Inferior parietal cortex (tissue), 1 donor: ENCODE measurements around the gene SLC9A9.

Experiments
- DNase-seq: peaks from one replicate; pipeline ENCODE4 v3.0.0-alpha.2; 2016; ENCODE audit errors: extremely low spot score

SLC9A9 gene

DNA sequence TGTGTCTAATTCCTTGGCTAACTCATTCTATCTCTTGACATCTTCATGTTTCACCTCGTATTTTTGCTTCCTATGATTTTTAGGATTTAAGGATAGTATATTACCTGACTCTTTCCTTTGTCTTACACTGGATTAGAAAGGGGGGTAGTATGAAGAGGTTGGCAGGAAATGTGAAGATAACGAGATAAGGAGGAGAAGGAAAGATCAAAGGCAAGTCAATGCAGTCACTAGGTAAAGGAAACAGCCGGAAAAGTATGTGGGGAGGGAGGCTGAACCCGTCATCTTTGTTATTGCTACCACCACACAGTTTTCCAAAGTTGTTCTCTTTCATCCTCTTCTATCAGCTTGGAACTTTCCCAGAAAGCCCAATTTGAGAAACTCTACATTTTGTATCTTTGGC, 90.6 kb downstream of the SLC9A9 start:
- no peak for DNase-seq

DNA sequence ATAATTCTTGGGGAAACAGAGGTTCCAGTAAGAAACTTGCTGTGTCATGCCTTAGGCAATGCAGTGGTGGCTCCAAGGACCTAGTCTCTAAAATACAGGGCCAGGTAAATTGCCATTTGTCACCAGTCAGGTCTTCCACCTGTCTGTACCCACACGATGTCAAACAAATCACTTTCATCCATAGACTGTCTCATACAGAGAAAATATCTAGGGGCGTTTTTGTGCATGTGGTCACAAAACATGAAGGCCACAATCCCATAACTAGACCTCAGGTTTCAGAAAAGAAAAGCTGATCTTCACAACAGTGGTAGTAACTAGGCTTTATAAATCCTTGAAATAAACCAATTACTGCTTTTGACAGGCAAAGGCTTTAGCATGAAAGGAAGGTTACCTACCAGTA, 92.3 kb downstream of the SLC9A9 start:
- DNase-seq, result no peak

DNA sequence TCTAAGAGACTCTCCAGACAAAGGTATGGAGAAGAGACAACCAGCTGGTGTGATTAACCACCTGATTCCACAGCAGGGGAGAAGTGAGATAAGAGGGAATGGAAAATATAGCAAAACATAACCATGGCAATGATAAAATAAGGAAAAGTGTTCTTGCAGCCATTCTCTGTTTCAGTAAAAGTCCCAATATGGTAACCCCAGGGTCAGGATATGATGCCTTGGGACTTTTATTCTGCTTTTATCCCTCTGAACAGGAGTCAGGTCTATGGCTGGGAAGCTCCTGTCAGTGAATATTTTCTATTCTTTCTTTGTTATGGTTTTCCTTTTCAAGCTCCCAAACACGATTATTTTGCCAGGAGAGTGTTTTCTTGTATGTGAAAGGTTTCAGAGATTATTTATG, 94.2 kb downstream of the SLC9A9 start:
- DNase-seq, result no peak

DNA sequence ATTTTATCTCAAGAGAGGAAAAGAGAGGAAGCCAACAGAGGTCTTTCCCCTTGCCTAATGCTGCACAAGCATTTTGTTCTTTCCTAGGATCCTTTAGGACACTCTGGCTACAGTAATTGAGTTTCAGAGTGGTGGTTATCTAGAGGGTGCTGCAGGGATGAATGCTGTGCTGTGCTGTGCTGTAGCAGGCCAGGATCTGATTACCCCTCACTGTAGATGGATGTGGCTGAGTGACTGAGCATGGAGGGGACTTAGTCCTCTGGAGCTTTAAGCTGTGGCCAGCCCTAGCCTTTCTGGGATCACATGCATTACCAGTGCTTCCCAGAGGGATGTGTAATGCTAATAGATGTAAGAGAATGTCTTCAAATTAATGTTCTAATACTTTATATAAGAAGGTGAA, 94.8 kb downstream of the SLC9A9 start:
- DNase-seq, result no peak

DNA sequence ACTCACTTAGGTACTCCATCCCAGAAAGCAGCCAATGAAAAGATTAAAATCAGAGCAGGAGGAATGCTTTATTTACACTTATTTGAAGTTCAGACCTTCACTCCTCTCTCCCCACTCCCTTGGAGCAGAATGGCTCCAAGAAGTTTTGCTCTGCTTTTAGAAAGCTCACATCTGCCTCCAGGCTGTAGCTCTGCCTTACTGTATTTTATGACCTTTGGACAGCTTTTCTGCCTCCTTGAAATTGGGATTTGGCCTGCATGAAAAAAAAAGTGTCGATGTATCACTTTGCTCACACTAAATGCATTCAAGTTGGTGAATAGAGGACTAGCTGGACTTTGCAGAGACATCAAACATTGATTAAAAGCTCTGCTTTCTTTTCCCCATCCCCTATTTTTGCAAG, 95.3 kb downstream of the SLC9A9 start:
- no peak for DNase-seq

DNA sequence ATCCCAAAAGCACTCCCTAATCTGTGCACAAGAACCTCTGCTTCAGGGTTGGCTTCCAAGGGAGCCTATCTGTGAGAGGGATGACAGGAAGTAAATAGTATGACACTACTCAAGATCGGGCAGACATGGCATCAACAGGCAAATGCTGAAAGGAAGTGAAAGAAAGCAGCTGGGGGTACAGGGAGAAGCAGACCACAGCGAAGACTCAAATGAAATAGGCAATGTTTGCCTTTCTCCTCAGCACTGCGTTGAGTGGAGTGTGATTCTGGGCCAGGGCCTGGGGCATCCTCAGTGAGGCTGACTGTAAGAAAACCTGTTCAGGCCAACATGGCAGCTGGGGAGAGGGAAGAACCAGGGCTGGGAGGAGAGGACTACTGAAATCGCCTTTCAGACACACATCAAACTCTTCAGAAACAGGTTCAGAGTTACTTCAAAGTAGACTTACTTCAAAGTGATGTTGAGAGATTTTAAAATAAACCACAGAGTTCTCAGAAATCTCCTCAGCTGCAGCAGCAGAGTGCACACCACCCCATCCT, 96.6 kb downstream of the SLC9A9 start:
- no peak for DNase-seq

DNA sequence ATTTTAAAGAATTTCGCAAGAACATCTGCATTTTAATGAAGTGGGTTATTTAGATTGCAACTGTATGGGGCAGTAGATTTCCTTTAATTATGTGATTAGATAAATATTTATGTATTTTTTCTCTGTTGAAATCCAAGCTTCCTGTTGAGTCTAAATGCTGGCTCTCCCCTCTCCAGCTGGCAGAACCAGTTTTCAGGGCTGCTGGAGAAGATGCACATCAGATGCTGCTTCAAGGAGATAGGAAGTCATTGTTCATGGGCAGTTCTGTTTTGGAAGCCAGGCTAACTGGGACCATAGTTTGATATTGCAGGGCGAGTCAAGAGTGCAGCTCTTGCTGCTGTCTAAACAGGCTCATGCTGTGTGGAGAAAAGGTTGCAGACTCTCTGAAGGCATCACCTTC, 97.4 kb downstream of the SLC9A9 start:
- DNase-seq, result no peak

DNA sequence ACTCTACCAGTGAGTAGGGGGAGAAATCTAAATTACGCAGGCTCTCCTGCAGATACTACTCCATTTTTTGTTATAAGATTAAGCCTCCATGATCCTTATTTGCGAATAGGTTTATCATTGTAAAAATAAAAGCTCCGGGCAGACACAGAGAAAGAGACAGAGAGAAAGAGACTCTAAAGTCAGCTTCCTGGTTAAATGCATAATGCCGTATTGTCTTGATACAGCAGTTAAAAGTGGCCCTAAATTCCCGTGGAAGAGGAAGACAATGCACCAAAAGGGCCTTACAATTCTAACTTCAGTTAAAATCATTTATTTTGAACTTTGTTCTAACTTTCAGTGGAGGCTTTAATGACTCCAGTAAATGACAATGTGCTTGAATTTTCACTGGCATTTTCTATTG, 98.3 kb downstream of the SLC9A9 start:
- no peak for DNase-seq

DNA sequence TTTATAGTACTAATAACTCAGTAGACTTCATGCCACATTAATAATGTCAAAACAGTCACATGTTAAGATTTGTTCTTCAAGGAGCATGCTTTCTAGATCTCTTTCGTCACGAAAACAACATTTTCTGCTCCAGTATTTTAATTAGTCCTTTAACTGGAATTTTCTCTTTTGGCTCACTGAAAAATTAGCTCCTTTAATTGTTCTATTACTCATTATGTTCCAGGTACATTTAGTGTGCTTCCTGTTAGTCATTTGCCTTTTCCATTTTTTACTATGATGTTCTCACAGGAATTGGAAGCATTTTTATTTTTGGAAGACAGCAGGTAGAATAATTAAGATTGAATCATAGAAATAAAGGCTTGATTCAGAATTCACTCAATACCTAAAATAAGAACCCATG, 111.2 kb downstream of the SLC9A9 start:
- no peak for DNase-seq

DNA sequence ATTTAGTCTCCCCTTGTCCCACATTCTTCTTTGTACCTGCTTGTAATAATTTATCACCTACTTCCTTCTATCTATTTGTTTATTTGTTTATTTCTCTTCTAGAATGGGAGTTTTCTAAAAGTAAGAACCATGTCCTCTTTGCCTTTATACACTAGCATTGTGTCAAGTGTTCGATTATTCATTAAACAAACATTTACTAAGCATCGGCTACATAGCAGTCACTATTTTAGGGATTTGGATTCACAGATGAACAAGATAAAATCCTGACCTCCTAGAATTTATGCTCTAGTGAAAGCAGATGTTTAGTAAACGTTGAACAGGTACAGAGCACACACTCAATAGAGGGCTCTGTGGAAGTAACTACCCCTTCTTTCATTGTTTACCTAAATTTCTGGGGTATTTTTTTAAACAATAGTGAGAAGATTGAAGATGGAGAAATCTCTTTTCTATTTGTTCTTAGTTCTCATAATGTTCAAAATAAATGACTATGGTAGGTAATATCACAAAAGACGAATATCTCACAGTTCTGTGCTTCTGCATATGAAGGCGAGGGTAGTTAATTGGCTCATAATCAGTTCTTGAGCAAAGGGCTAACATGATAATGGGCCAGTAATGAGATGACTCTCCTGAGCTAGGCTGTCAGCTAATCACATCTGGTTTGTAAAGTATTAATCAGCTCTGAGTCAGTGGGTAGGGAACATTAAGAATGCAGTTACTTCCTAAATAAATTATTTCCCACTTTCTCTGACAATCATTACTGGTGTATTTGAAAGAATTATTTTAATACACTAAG, 111.9 kb downstream of the SLC9A9 start:
- DNase-seq, result no peak

DNA sequence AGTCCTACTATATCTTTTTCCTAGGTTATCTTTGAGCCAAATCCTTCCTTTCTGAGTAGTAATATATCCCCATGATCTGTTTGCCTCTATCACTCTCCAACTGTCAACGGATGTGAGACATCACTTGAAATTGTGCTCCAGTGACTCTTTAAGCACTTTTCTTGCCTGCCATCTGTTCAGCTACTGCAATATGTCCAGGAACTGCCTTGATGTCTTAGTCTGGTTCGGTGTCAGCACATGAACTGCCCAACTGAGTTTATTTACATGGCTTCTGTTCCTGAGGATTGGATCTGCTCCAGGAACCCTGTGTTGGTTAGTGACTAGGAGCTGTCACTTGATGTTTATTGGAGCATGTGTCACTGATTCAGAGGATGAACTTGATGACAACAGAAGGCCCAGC, 116.5 kb downstream of the SLC9A9 start:
- DNase-seq, result no peak

DNA sequence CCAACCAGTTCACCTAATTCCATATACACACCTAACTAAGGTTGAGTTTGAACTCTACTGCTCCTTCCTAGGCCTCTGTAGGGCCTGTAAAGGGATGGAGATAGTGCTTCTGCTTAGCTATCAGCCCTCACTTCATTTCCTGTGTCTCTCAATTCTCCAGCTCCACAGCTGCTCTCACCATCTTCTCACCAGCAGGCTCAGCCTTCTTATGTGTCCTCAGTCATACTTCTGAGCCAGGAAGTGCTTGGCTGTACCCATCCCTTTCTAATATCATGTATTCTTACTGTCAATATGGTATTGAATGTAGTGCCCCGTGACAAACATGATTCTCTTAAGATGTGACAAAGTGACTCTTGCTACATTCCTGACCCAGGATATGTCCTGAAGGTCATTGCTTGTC, 116.9 kb downstream of the SLC9A9 start:
- no peak for DNase-seq

DNA sequence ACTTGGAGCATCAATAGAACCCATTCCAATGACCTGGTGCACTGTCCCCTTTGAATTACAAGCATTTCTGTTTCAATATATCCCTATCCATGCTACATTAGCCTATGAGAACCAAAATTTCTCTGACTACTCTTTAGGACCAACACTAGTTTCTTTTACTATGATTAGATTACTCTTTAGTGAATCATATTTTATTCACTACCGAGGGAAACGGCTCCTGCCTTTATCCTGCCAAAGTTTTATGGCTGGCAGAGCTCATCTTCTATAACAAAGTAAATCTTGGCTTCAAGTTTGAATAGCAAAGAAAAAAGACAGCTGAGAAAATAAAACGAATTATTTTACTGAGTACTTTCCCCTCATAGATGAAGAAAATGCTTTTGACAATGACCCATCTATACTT, 120.9 kb downstream of the SLC9A9 start:
- DNase-seq, result no peak

DNA sequence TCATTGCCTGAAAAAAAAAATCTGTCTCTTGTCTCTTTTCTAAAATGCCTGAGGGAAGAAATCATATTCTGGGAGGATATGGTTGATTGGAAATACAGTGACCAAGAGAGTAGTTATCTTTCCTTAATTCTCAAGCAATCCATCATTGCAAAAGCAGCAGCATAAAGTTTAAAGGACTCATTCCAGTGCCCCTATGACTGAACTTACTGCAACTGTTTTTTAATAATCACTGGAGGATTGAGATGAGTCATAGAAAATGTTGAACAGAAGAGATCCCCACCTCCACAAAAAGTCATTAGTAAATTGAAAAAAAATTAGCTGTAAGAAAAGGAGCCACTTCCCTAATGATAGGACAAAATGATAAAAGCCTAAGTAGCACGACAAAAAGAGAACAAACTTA, 121.5 kb downstream of the SLC9A9 start:
- no peak for DNase-seq

DNA sequence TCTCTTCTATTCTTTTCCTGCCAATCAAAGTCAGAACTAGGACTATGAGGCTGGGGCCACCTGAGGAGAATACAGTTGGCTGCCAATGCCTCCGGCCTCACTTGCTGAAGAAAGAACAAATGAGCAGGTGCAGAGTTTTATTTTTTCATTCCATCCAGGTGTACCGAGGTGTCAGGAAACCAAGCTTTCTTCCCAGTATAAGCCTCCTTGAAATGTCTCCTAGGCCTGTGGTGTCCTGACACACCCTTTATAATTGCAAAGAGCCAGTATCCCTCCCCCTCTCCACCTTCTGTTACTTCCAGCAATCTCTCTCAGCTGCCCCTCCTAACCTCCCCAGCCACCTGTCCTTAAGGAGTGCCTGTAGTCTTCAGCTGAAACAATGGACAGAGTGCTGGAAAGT, 127.9 kb downstream of the SLC9A9 start:
- no peak for DNase-seq

DNA sequence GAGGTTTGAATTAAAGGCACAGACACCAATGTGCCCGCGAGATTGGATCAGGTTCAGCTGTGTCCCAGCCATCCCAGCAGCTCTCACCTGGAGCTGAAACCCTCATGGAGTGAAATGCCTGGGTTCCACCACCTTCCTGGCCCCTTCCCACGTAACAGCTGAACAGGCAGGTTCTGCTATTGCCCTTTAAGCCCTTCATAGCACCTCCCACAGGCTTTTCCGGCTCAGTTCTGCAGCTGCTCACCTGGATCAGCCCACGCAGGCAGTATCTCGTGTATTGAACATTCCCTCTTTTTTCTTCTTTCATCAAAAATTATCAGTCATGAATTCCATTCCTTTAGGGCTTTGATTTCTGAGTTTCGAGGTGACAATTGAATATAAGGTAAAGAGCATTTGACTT, 129.8 kb downstream of the SLC9A9 start:
- DNase-seq, result no peak

DNA sequence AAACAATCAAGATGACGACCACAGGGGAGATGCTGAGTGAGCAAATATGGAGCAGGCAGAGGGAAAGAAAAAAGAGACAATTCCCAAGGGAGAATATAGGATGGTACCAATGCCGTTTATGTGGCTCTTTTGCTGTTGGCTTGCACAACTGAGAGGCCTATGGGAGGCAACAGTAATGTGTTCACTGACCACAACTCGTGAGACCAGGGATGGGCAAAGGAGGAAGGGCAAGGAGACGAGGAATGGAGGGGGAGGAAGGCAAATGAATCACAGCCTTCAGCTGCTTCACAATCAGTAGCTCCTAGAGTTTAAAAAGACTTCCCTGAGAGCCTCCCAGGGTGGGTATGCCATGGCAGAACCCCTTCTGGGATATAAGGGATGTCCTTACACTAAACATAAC, 131.5 kb downstream of the SLC9A9 start:
- no peak for DNase-seq

DNA sequence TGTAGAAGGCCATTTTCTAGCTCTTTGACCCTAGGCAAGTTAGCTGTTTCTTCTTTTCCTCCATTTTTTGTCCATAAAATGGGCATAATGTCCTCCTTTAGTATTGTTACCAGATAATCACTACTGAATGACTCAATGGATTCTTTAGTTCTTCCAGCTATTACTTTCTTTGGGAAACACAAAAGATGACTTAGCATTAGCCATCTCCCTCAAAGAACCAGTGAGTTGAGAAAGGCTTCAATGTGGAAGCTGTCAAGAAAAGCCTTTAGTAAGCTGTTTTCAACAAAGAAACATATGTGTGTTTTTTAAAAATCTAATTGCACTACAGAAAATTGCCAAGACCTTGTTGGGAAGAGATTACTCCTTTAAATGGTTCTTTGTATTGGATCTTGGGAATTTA, 135.7 kb downstream of the SLC9A9 start:
- DNase-seq, result no peak

DNA sequence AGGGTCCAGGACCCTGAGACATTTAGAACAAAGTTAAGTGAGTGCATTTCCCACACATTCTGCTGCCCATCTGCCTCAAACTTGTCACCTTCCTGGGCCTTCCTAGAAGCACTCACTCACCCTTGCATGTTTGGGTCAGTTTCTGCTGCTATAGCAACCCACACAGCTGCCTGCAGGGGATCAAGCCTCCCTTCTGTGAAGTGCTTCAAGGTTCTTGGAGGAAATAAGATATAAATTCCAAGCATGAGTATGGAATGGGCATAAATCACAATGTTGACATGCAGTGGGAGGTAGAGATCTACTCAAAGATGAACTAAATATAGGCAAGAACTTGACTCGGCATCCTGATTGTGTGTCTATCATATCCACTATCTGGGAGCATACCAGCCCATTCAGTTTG, 140.4 kb downstream of the SLC9A9 start:
- no peak for DNase-seq

DNA sequence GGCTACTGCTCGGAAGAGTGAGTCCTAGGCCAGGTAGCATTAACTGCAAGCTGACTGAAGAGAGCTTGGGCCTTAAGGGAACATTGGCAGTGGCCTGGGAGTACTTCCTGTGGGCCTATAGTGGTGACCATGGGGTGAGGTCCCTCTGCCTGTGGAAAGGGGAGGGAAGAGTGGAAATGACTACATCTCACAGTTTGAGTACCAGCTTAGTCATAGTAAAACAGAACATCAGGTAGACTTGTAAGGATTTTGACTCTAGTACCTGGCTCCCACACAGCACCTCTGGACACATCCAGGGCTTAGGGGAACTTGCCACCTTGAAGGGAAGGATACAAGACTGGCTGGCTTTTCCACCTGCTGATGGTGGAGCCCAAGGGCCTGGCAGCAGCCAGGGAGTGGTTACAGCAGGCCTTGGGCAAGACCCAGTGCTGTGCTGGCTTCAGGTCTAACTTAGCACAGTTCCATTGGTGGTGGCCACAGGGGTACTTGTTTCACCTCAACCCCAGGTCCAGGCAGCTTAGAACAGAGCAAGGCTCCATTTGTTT, 147.8 kb downstream of the SLC9A9 start:
- no peak for DNase-seq

DNA sequence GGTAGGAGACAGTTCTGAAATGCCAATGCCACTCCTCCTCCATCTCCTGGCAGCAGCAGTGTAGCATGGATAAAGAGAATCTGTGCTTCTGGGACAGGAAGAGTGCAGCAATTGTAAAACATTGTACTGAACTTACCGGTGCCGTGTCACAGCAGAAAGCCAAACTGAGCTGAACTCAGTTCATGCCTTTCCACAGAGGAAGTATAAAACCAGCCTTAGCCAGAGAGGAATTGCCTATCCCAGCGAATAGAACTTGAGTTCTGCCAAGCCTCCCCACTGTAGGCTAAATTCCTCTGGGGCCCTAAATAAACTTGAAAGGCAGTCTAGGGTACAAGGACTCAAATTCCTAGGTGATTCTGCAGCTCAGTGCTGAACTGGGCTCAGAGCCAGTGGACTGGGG, 148.8 kb downstream of the SLC9A9 start:
- no peak for DNase-seq

DNA sequence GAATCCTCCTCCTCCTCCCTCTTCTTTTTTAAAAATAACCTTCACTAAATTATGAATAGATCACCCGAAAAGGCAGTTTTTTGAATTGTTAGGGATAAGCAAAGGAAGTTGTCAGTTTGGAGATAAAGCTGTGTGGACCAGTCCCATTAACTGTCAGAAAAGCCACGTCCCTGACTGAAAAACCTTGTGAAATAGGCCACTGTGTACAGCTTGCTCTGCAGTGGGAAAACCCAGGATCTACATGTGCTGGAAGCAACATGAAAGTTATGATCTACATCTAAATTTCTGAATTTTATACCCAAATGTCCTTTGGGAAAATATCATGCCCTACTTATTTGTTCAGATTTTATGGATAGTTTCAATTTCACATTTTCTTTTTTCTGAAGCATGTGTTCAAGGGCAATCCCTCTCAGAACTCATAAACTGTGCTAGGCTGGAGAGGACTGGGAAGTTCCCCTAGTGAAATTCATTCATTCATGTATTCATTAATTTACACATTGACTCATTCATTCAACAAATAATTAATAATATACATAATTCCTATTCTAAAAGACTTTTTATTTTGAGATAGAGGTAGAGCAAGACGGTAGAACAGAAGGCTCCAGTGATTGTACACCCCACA, 149.5 kb downstream of the SLC9A9 start:
- DNase-seq, result no peak

DNA sequence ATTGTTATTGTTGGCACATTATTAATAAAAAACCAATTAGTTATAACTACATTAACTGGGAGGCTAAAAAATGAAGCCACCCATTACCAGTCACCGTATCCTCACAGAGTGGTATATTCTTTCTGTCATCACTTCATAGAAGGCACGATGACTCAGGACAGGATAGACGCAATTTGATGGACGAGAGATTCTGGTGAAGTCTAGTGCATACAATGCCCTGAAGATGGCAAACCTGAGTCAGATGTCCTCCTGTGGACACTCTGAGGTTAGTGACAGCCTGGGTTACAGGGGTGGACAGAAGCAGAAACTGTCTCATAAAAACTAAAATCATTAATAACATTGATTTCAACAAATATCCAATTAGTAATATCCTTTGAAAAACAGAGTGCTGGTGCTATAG, 150.3 kb downstream of the SLC9A9 start:
- no peak for DNase-seq
